K562 (cell line): Measurements from ENCODE around the gene PACSIN3. TPM values are rescaled to one million over a fixed set of nuclear protein-coding genes. Genes with fewer than 3 reads are reported as not detected.

Experiments used
- ATAC-seq: fragments of 200-7000 bp; cut with Tn5 transposase; 3 replicates; pipeline ENCODE4 v1.9.1; 2020; ENCODE audit warnings: moderate library complexity
- BruUV-seq: library from RNA; stranded (reverse); fragments of 400-500 nt; replicated peaks from 2 replicates; lab custom pipeline; 2021; lab: Mats Ljungman, UMichigan
- CTCF ChIA-PET: fragments of 300-600 bp; formaldehyde crosslinking; extraction: SDS; loops from one replicate; lab custom pipeline; 2021; ENCODE audit warnings: low intra/inter-chr PET ratio; lab: Yijun Ruan, JAX
- POLR2A ChIA-PET: fragments of 300-600, 350-650 bp; sonication (Branson Sonifier 250); formaldehyde crosslinking; extraction: SDS; loops from one replicate; lab custom pipeline; 2021; ENCODE audit warnings: antibody characterized with exemption, inconsistent platforms; lab: Yijun Ruan, JAX
- DNase-seq, 4 experiments: peaks; one replicate each; pipeline versions ENCODE4 v3.0.0 to v3.0.0-alpha.2; 2011 to 2018; ENCODE audit warnings: low spot score in 3 of 4, mixed read lengths in 3 of 4; ENCODE audit errors: extremely low read depth in 1 of 4
- FAIRE-seq: peaks from 2 replicates; lab custom pipeline; 2011; peaks lifted over from hg19 to GRCh38; lab: Jason Lieb, UNC
- H2AFZ ChIP-seq: 2 replicates; pipeline ENCODE4 v1.6.0; 2011; ENCODE audit warnings: low read depth, low read length, control low read depth, inconsistent platforms
- H3K27ac ChIP-seq: fragments of 200-600 bp; 3 replicates; pipeline ENCODE4 v1.8.0; 2011; ENCODE audit warnings: low read depth, mild to moderate bottlenecking, control low read depth, inconsistent platforms, low read length, moderate library complexity, mixed read lengths; ENCODE audit errors: extremely low read depth
- H3K27me3 ChIP-seq, 2 experiments: fragments of 300-600 bp in 1 of 2; 2 replicates in 1 of 2; 3 replicates in 1 of 2; pipeline versions ENCODE4 v1.6.0 to v1.8.0; 2011; ENCODE audit warnings: inconsistent platforms in 2 of 2, low read length in 2 of 2, mild to moderate bottlenecking in 1 of 2, mixed read lengths in 1 of 2, moderate library complexity in 1 of 2; ENCODE audit not compliant: control insufficient read depth in 2 of 2, insufficient read depth in 2 of 2
- H3K36me3 ChIP-seq: fragments of 300-600 bp; 3 replicates; pipeline ENCODE4 v1.8.0; 2011; ENCODE audit warnings: mild to moderate bottlenecking, low read length, inconsistent platforms; ENCODE audit not compliant: control insufficient read depth, insufficient read depth
- H3K4me1 ChIP-seq, 2 experiments: fragments of 200-600 bp in 1 of 2; replicated peaks in 1 of 2; 2 replicates in 1 of 2; 3 replicates in 1 of 2; pipeline versions ENCODE4 v1.5.1 to v1.8.0; 2011; ENCODE audit warnings: inconsistent platforms in 2 of 2, low read length in 2 of 2, mild to moderate bottlenecking in 1 of 2, mixed read lengths in 1 of 2, moderate library complexity in 1 of 2; ENCODE audit not compliant: control insufficient read depth in 2 of 2, insufficient read depth in 2 of 2
- H3K4me2 ChIP-seq: 2 replicates; pipeline ENCODE4 v1.6.1; 2011; ENCODE audit warnings: low read length, control low read depth, inconsistent platforms, mixed read lengths; ENCODE audit not compliant: insufficient read depth
- H3K4me3 ChIP-seq: fragments of 200-600 bp; sonication (generic), shearing (Covaris generic); 2 replicates; pipeline ENCODE4 v1.5.1; 2016; ENCODE audit warnings: control low read depth, inconsistent platforms
- H3K79me2 ChIP-seq: fragments of 200-600 bp; 3 replicates; pipeline ENCODE4 v1.8.0; 2011; ENCODE audit warnings: low read length, inconsistent platforms; ENCODE audit not compliant: control insufficient read depth, insufficient read depth
- H3K9ac ChIP-seq, 2 experiments: 2 replicates each; pipeline versions ENCODE4 v1.6.0 to v1.6.1; 2011; ENCODE audit warnings: low read depth in 2 of 2, low read length in 2 of 2, control low read depth in 1 of 2, inconsistent platforms in 1 of 2, mild to moderate bottlenecking in 1 of 2, mixed read lengths in 1 of 2; ENCODE audit not compliant: insufficient read depth in 1 of 2
- H3K9me1 ChIP-seq: one replicate; pipeline ENCODE4 v1.6.0; 2011; ENCODE audit warnings: inconsistent platforms, mild to moderate bottlenecking, low read length, moderate library complexity; ENCODE audit not compliant: control insufficient read depth, insufficient read depth
- H3K9me3 ChIP-seq: replicated peaks from 2 replicates; pipeline ENCODE4 v1.5.1; 2011; ENCODE audit warnings: low read depth, low read length, inconsistent platforms; ENCODE audit not compliant: control insufficient read depth, insufficient read depth
- H4K20me1 ChIP-seq: replicated peaks from 2 replicates; pipeline ENCODE4 v1.6.1; 2011; ENCODE audit warnings: low read length, inconsistent platforms, mixed read lengths; ENCODE audit not compliant: control insufficient read depth, insufficient read depth
- CHD1 ChIP-seq: fragments of 200-600 bp; sonication (generic); IDR thresholded peaks from one replicate; pipeline ENCODE4 v1.6.1; 2012; ENCODE audit warnings: mild to moderate bottlenecking, moderate library complexity, low read length, inconsistent platforms
- DNMT1 ChIP-seq: fragments of 450-650 bp; IDR thresholded peaks from 2 replicates; pipeline ENCODE4 v1.6.1; 2016; ENCODE audit warnings: antibody characterized with exemption, mild to moderate bottlenecking
- EP300 ChIP-seq: IDR thresholded peaks from 2 replicates; pipeline ENCODE4 v1.6.1; 2012; ENCODE audit warnings: low read length, improper control_type of control experiment
- ERF ChIP-seq: fragments of 450-650 bp; formaldehyde crosslinking; IDR thresholded peaks from 2 replicates; pipeline ENCODE4 v1.4.0; 2020; ENCODE audit warnings: mild to moderate bottlenecking, mixed read lengths
- MCM5 ChIP-seq: fragments of 450-650 bp; IDR thresholded peaks from 2 replicates; pipeline ENCODE4 v1.6.1; 2016; ENCODE audit warnings: low read depth
- NR2C2 ChIP-seq, 2 experiments: fragments of 200-800 bp in 1 of 2; sonication (Bioruptor generic) in 1 of 2; sonication (generic) in 1 of 2; formaldehyde crosslinking in 1 of 2; IDR thresholded peaks; 2 replicates each; pipeline versions ENCODE4 v1.6.1 to v1.8.0; 2016 to 2022; ENCODE audit warnings: mild to moderate bottlenecking in 1 of 2, missing compliant biosample characterization in 1 of 2, missing genetic modification characterization in 1 of 2, missing genetic modification reagents in 1 of 2
- PHF21A ChIP-seq: fragments of 450-650 bp; IDR thresholded peaks from 2 replicates; pipeline ENCODE4 v1.6.1; 2017; ENCODE audit warnings: low read depth, borderline replicate concordance
- POLR2AphosphoS2 ChIP-seq: IDR thresholded peaks from 2 replicates; pipeline ENCODE4 v1.6.1; 2012; ENCODE audit warnings: low read length, improper control_type of control experiment
- RERE ChIP-seq: sonication (generic); formaldehyde crosslinking; IDR thresholded peaks from 2 replicates; pipeline ENCODE4 v1.8.0; 2023; ENCODE audit warnings: missing genetic modification reagents, mild to moderate bottlenecking, borderline replicate concordance
- SAP30 ChIP-seq: fragments of 200-600 bp; sonication (generic); IDR thresholded peaks from 2 replicates; pipeline ENCODE4 v1.6.1; 2012; ENCODE audit warnings: borderline replicate concordance, low read depth, mild to moderate bottlenecking, moderate library complexity, low read length, control low read depth, inconsistent platforms; ENCODE audit not compliant: insufficient read depth, poor library complexity, severe bottlenecking
- SMAD1 ChIP-seq: fragments of 150-350 bp; IDR thresholded peaks from 2 replicates; pipeline ENCODE4 v1.6.1; 2014; ENCODE audit warnings: low read length, low read depth; ENCODE audit not compliant: partially characterized antibody
- ZNF436 ChIP-seq: fragments of 250-450, 450-650 bp; sonication (Bioruptor Pico); formaldehyde crosslinking; IDR thresholded peaks from 2 replicates; pipeline ENCODE4 v1.7.0; 2020; ENCODE audit warnings: mild to moderate bottlenecking
- ZNF57 ChIP-seq: fragments of 450-650 bp; formaldehyde crosslinking; IDR thresholded peaks from 2 replicates; pipeline ENCODE4 v1.4.0; 2020; ENCODE audit warnings: mild to moderate bottlenecking, moderate library complexity
- WGBS: fragments of 100-300 bp; shearing (Covaris generic); methylation state at CpG from one replicate; pipeline ENCODE4 v1.1.6; 2016; ENCODE audit warnings: low coverage, mixed read lengths; ENCODE audit not compliant: insufficient coverage; ENCODE audit errors: missing lambda C conversion rate; 5-methylcytosine and 5-hydroxymethylcytosine counted together
- in situ Hi-C: fragments of 300-500 bp; cut with MboI; formaldehyde crosslinking; loops from 4 replicates; pipeline ENCODE4 v1.15.0; 2018; ENCODE audit warnings: inconsistent platforms, mixed read lengths
- intact Hi-C: fragments of 100-400 bp; cut with micrococcal nuclease; formaldehyde crosslinking; loops from 2 replicates; pipeline ENCODE4 v1.14.2; 2022
- polyA plus RNA-seq, 8 experiments: library from polyadenylated mRNA; depleted of rRNA in 4 of 8; stranded (reverse) in 5 of 8; unstranded in 3 of 8; fragments of >200 nt; fragmentation: Nextera tagmentation in 2 of 8; fragmentation: Illumina TruSeq in 1 of 8; extraction: Ambion mirVana in 2 of 8; extraction: Trizol in 1 of 8; gene quantifications; 2 replicates each; pipeline versions ENCODE4 v1.2.1 to v1.2.3, GENCODE V29; 2011 to 2014; ENCODE audit warnings: inconsistent platforms in 1 of 8, missing spikeins in 1 of 8
- total RNA-seq, 7 experiments: library from RNA; depleted of rRNA in 6 of 7; stranded (reverse); fragments of >200 nt in 6 of 7; fragmentation: Illumina TruSeq in 2 of 7; extraction: Trizol in 2 of 7; gene quantifications; 2 replicates each; pipeline versions ENCODE4 v1.2.1 to v1.2.3, GENCODE V29; 2011 to 2021; ENCODE audit warnings: low replicate concordance in 1 of 7

PACSIN3 gene
- total and polyA plus RNA-seq, 9 of the 15 experiments (the other 6 are each of a cell fraction or from before 2014, with no cell fraction given) = 0.13 to 18.1 (median 7.1) TPM

GRCh38 chr11:47184711-47185304, 1.4 kb downstream of the PACSIN3 start:
- no TSS peak for BruUV-seq
- Histone ChIP-seq H4K20me1 (no peaks in the 10 kb centered on the region), H3K36me3 (no peaks in the 10 kb centered on the region), H3K9ac (peak overlapping the region in 1 of 2 experiments; percentile 93; a peak in 2 of 4 replicates), H2AFZ (no peak overlapping the region), H3K9me1 (no peaks in the 10 kb centered on the region), H3K4me3 (peak overlapping the region; percentile 61; the same call in 1 of the 2 replicates), H3K27me3 (peaks cover 2 to 7% of the 10 kb centered on the region in 2 experiments; a peak in 2 of 5 replicates), H3K4me2 (no peak overlapping the region), H3K9me3 (no peaks in the 10 kb centered on the region), H3K79me2 (no peaks in the 10 kb centered on the region)
- DNase-seq (no peak), ATAC-seq (no peak), FAIRE-seq (no peak)
- ChIA-PET CTCF (no interaction called here), POLR2A (interaction anchor here (0.9 to 2.0 kb wide), 3 partner anchors 13 to 30 kb away, joined by 4 to 7 read pairs (median 5); partner anchors contain the start of gene DDB2)
- in situ Hi-C loops (no loop called here), intact Hi-C loops (no loop called here)
- TF ChIP-seq PHF21A (no peak), DNMT1 (no peak), MCM5 (no peak), ZNF436 (no peak), CHD1 (no peak), EP300 (no peak), SAP30 (no peak), ERF (CRISPR knock-in tag) (no peak), SMAD1 (no peak), NR2C2 (CRISPR knock-in tag; IDR thresholded peaks at IDR 0.05) (no peak), NR2C2 (tag; IDR thresholded peaks at IDR 0.05) (no peak), ZNF57 (CRISPR knock-in tag) (no peak), POLR2AphosphoS2 (no peak), RERE (CRISPR knock-in tag) (no peak)
- TF ChIP-seq, all 486 proteins: peak for 0
- H3K4me1 ChIP-seq = peaks cover 7 to 43% of the 10 kb centered on the region in 2 experiments
- H3K27ac ChIP-seq = no peak overlapping the region
- 84% methylated on average over 11 of the region's 13 CpGs for WGBS
